Effector CD4-positive, alpha-beta T cell (primary cell): ENCODE results near the gene DPYSL4.
"Not testable (repeated sequence)": the region's sequence is repeated elsewhere in the genome, so short reads cannot be mapped to it uniquely, and the experiment has no call there.

Experiments used
- DNase-seq: peaks from one replicate; pipeline ENCODE4 v3.0.0-alpha.2; 2020

DPYSL4 gene

GRCh38 chr10:132209130-132209529 lies 22.4 kb downstream of the DPYSL4 start:
- DNase-seq = no peak

- no peak for DNase-seq
Observed at GRCh38 chr10:132209978-132210530, 23.3 kb downstream of the DPYSL4 start.

DNA sequence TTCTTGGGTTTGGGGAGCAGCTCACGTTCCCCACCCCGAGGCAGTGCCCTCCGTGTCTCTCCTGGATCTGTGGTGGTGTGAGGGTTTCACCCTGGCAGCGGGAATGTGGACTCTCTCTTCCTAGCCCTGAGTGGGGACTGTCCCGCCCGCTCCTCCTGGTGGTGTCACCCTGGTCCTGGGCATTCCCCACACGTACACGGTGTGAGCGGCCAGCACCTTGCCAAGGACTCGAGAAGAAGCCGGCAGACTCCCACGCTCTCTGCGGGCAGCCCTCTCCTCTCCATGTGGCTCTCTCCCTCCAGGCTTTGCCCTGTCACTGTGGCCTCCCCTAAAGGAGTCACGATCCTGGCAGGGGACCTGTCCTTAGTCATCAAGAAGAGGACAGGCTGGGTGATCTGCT lies 24.0 kb downstream of the DPYSL4 start:
- no peak for DNase-seq

DNA sequence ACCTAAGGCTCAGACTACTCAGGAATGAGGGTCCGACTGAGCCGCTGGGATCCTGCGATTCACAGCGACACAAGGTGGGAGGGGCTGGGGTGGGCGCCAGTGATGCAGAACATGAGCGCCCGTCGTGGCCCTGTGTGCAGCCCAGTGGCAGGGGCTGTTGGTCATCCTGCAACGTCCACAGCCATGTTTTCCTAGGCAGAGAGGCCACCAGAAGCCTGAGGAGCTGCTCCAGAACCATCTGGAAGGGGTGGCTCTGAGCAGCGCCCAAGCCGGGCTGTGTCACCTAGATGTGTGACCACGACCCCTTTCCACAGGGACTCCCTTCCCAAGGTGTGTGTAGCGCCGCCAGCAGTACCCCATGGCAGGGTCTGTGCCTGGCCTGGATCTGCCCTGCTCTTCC lies 24.5 kb downstream of the DPYSL4 start:
- DNase-seq = no peak

- no peak for DNase-seq
Observed at GRCh38 chr10:132212816-132213215, 26.1 kb downstream of the DPYSL4 start.

DNA sequence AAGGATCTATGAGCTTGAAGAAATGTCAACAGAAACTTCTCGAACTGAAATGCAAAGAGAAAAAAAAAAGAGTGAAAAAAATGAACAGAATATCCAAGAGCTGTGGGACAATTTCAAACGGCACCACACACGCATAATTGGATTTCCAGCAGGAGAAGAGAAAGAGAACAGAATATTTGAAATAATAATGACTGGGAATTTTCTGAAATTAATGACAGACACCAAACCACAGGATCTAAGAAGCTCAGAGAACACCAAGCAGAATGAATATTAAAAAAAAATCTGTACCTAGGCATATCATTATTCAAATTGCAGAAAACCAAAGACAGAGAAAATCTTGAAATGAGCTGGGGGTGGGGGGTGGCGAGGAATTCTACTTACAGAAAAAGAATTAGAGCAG lies 27.2 kb downstream of the DPYSL4 start:
- DNase-seq = no peak

DNA sequence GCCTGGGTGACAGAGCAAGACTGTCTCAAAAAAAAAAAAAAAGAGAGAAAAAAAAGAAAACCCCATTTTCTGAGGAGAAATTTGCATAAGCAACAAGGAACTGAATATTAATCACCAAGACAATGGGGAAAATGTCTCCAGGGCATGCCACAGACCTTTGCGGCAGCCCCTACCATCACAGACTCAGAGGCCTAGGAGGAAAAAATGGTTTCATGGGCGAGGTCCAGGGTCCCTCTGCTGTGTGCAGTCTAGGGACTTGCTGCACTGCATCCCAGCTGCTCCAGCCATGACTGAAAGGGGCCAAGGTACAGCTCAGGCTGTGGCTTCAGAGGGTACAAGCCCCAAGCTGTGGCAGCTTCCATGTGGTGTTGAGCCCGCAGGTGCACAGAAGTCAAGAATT lies 29.7 kb downstream of the DPYSL4 start:
- DNase-seq = not testable (repeated sequence)

- no peak for DNase-seq
Observed at GRCh38 chr10:132219486-132219885, 32.7 kb downstream of the DPYSL4 start.

DNA sequence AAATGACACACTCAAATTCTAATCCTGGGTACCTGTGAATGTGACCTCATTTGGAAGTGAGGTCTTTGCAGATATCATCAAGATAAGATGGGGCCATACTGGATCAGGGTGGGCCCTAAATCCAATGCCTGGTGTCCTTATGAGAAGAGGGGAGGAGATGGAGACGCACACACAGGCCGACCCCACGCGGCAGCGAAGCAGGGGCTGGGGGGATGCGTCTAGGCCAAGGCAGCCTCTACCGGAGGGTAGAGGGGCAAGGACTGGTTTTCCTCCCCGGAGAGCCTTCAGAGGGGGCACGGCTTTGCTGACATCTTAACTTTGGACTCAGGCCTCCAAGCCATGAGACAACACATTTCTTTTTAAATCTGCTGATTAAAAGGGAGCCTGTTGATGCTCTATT lies 33.3 kb downstream of the DPYSL4 start:
- DNase-seq = no peak

- not testable (repeated sequence) for DNase-seq
Observed at GRCh38 chr10:132220996-132221395, 34.2 kb downstream of the DPYSL4 start.

GRCh38 chr10:132222726-132223125 lies 36.0 kb downstream of the DPYSL4 start:
- no peak for DNase-seq

- DNase-seq = peak; percentile 34
Observed at GRCh38 chr10:132223156-132223590, 36.4 kb downstream of the DPYSL4 start.

DNA sequence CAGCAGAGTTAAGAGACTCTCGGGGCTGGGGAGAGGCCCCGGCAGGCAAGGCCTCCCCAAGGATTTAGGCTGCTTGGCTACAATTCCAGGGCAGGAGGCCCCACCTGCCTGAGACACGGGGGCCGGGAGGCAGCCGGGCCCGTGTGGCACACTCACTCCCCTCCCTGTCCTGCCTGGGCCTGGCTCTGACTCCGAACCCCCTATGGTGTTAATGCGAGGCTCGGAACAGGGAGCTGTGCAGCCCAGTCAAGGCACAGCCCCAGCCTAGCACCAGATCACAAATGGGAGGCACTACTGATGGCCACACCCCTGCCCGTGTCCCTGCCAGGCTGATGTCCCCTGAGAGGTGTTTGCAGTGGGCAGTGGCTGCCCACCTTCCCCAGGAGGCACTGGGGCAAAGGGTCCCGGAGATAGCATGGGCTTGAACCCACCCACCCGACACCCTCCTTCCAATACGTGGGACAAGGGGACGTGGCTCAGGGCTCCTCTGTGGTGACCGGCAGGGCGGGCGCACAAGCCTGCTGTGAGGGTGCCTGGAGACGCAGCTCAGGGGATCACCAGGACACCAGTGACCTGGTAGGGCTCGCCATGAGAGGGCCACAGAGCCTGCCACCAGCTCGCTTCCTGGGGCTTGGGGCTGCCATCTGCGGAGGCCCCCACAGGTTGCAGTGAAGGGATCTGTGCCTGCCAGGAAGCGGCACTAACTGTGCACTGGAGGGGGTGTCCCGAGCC lies 37.0 kb downstream of the DPYSL4 start:
- DNase-seq = no peak

DNA sequence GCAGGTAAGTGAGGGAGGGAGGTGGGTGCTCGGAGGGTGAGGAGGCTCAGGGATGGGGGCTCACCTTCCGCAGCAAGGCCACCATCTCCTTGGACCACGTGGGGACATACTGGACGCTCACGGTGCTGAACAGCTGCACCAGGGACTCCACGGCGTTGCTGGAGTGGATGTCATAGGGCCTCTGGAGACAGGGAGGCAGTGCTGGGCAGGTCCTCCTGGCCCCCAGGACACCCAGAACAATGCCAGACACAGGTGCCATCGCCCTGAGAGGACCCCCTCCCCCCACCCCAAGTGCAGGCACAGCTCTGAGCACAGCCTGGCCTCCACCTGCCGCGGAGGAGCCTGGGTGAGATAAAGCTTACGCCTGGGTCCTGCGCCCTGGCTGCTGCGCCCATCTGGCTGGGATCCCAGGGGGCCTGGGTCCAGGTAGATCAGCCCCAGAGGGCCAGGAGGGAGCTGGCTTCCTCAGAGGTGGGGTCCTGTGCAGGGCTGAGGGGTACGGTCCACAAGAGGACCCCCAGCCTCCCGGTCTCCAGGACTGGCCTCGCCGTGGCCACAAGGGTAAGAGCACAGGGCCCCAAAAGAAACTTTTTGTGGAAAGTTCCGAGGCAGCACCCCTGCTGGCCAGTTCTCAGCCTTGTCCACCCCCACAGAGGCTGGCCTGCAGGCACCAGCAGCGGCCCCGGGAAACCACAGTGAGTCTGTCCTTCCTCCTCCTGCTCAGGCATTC lies 37.8 kb downstream of the DPYSL4 start:
- DNase-seq = no peak

- no peak for DNase-seq
Observed at GRCh38 chr10:132225073-132225848, 38.5 kb downstream of the DPYSL4 start.

DNA sequence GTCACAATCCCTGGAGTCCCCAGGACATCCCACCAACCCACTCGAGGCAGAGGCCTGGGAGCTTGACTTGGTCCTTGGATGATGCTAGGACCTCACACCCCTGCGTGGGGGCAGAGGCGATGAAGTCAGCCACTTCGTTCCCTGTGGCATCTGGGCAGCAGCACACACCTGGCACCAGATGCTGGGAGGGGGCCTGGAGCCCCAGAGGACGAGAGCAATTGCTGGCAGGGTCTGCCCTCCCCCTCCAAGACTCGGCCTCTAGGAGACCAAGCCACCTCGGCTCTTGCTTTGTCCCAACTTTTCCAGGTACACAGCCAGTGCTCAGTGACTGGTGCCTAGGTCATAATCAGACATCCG lies 39.1 kb downstream of the DPYSL4 start:
- no peak for DNase-seq

- DNase-seq = no peak
Observed at GRCh38 chr10:132226586-132227405, 40.0 kb downstream of the DPYSL4 start.

DNA sequence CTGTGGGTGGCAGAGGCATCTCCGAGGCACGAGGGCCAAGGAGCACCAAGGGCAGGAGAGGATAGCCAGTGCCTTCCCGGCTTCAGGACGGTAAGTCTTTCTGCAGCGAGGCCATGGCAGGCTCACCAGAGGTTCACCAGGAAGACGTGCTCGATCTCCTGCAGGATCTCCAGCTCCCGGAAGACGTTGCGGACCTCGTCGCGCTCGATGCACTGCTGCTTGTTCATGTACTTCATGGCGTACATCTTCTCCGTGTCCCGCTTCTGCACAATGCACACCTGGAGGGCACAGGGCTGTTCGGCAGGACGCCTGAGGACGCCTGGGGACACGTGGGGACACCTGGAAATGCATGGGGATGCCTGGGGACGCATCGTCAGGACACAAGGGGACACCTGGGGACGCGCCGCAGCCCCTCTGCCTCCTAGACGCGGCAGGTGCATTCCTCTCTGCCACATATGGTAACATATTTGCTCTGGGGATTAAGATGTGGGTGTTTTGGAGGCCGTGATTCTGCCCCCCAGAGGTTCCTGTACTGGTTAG lies 41.2 kb downstream of the DPYSL4 start:
- no peak for DNase-seq

DNA sequence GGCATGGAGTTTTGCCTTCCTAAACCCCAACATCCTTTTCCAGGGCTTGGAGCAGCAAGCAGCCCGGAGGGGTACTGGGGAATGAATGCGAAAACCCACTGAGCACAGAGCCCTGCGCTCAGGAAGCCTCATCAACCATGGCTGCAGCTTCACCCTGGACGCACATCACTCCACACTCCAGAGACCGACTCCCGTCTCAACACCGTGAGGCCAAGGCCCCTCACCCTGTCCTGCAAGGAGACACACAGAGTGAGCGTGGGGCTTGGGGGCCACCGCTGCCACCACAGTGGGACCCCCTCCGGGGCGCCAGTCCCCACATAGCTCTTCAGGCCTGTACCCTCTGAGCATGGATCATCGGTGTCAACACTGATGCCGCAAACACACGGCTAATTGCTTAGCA lies 41.9 kb downstream of the DPYSL4 start:
- no peak for DNase-seq

GRCh38 chr10:132229096-132229495 lies 42.3 kb downstream of the DPYSL4 start:
- DNase-seq = no peak

GRCh38 chr10:132229834-132230556 lies 43.2 kb downstream of the DPYSL4 start:
- DNase-seq = no peak
